Heart right ventricle (tissue), 16 donors: ENCODE data around the gene C2orf78. TPM values are rescaled to one million over a fixed set of nuclear protein-coding genes. Genes with fewer than 3 reads are reported as not detected.

Source experiments
- ATAC-seq, 8 donors: fragments of 200-7000 bp; cut with Tn5 transposase; one replicate each; pipeline ENCODE4 v1.9.1; 2020; ENCODE audit warnings: mild to moderate bottlenecking in 8 of 8, moderate library complexity in 8 of 8, moderate number of reproducible peaks in 1 of 8
- DNase-seq, 2 donors: peaks; one replicate each; pipeline ENCODE4 v3.0.0-alpha.2; 2020
- H3K27ac ChIP-seq, 10 donors: fragments of 200-600 bp; sonication (generic) in 2 of 10; one replicate each; pipeline versions ENCODE4 v1.5.0 to v1.8.0; 2020 to 2022; ENCODE audit warnings: mild to moderate bottlenecking in 3 of 10
- H3K27me3 ChIP-seq, 7 donors: fragments of 200-600 bp; one replicate each; pipeline ENCODE4 v1.8.0; 2021 to 2022; ENCODE audit warnings: mild to moderate bottlenecking in 2 of 7
- H3K36me3 ChIP-seq, 9 donors: fragments of 200-600 bp; sonication (generic) in 1 of 9; one replicate each; pipeline versions ENCODE4 v1.5.0 to v1.8.0; 2020 to 2022; ENCODE audit warnings: mild to moderate bottlenecking in 2 of 9
- H3K4me1 ChIP-seq, 9 donors: fragments of 200-600 bp; sonication (generic) in 1 of 9; one replicate each; pipeline versions ENCODE4 v1.5.0 to v1.8.0; 2020 to 2022; ENCODE audit warnings: mild to moderate bottlenecking in 4 of 9
- H3K4me3 ChIP-seq, 10 donors: fragments of 200-600 bp; sonication (generic) in 2 of 10; one replicate each; pipeline versions ENCODE4 v1.5.0 to v1.8.0; 2020 to 2022; ENCODE audit warnings: mild to moderate bottlenecking in 7 of 10, moderate library complexity in 2 of 10
- H3K9me3 ChIP-seq, 11 donors: fragments of 200-600 bp in 10 of 11; sonication (generic) in 2 of 11; one replicate each; pipeline versions ENCODE4 v1.5.0 to v1.8.0; 2013 to 2022; ENCODE audit warnings: mild to moderate bottlenecking in 2 of 11, control low read depth in 1 of 11, moderate library complexity in 1 of 11
- CTCF ChIP-seq, 9 donors: fragments of 200-600 bp; sonication (generic) in 2 of 9; IDR thresholded peaks; one replicate each; pipeline versions ENCODE4 v1.5.0 to v1.8.0; 2021 to 2022; ENCODE audit warnings: antibody characterized with exemption in 9 of 9, mild to moderate bottlenecking in 5 of 9, moderate library complexity in 1 of 9
- WGBS, 2 donors: extraction: QIAGEN DNeasy Blood & Tissue Kit; methylation state at CpG; one replicate each; pipeline ENCODE4 v1.1.7; 2013; ENCODE audit warnings: inconsistent platforms in 1 of 2; 5-methylcytosine and 5-hydroxymethylcytosine counted together
- intact Hi-C, 10 donors: fragments of 100-400 bp; cut with DNase I; formaldehyde crosslinking; loops; one replicate each; pipeline versions ENCODE4 v1.11.1 to v1.14.2; 2022
- polyA plus RNA-seq, 2 donors: library from polyadenylated mRNA; stranded (reverse); fragments of 200-250 nt; gene quantifications; one replicate each; pipeline ENCODE4 v1.2.3, GENCODE V29; 2013
- total RNA-seq, 10 donors: library from RNA; stranded (reverse); fragmentation: NEBNext Ultra II Directional in 3 of 10; extraction: Animal tissue kit (Norgen Biotek cat#: 25700) in 3 of 10; gene quantifications; one replicate each; pipeline versions ENCODE4 v1.2.1 to v1.2.4, GENCODE V29; 2021 to 2023
- donor health status: Arrhythmogenic right ventricular cardiomyopathy.
- donor health status: ischemic (EF 13 %, LVEDD 7.1; RV severe dilation, severe dysfunction).
- donor health status: healthy with polysubstance abuse.
- donor health status: DM: no; HTN: yes; CAD: no.
- donor health status: DM: no; HTN: no; CAD: no.
- donor health status: ischemic (EF 25% LVEDD 6.9; RV normal size, moderate dysfunction).
- donor health status: ischemic (EF 25% LVEDD 5.7; RV mildly dilated, moderate dysfunction).
- donor health status: healthy.
- donor health status: DM: yes; HTN: yes; CAD: no.
- donor health status: Ischemic cardiomyopathy.
- donor health status: ischemic (EF 35%, LVEDD 5.7; RV mildly dilated, moderate dysfunction).
- donor health status: nonischemic (EF 11% LVEDD 7.7; RV severe dilation, severe dysfunction).
- donor health status: DM: yes; HTN: yes; CAD: no.
- donor health status: PGD.
- donor health status: ischemic (EF 29% LVEDD 5.4; RV normal size, mild dysfunction).
- donor health status: nonischemic (EF 23%, LVEDD 6.1; RV moderate dilation, normal function).

Gene C2orf78
- total and polyA plus RNA-seq, 12 donors: not detected

- TF ChIP-seq CTCF (IDR thresholded peaks at IDR 0.05): no peak
- peak overlapping the region in 7 of 10 donors; percentile 4 to 71 (median 52) for H3K27ac ChIP-seq
- H3K4me1 ChIP-seq: peaks cover 9 to 26% (median 21%) of the 10 kb centered on the region in 9 donors
- DNase-seq: peak in 1 of 2 donors; percentile 81
- ATAC-seq: peak; percentile 81 to 94 (median 90)
- peaks cover 0 to 93% (median 38%) of the 10 kb centered on the region in 9 donors for H3K36me3 ChIP-seq
- no peak overlapping the region for H3K4me3 ChIP-seq
- no peaks in the 10 kb centered on the region for H3K27me3 ChIP-seq
- H3K9me3 ChIP-seq: peaks cover 0 to 3% (median 0%) of the 10 kb centered on the region in 11 donors
- WGBS, 2 donors: 4 to 6% methylated on average over 3 of the region's 3 CpGs
- intact Hi-C loops: no loop called here
Observed at GRCh38 chr2:73759285-73759764, 24.7 kb upstream of the C2orf78 start.

- TF ChIP-seq CTCF (IDR thresholded peaks at IDR 0.05): no peak
- ATAC-seq: peak in 1 of 8 donors; percentile 4
- intact Hi-C loops: no loop called here
- Histone ChIP-seq H3K9me3 (no peaks in the 10 kb centered on the region), H3K27me3 (no peaks in the 10 kb centered on the region), H3K4me1 (peaks cover 9 to 26% (median 21%) of the 10 kb centered on the region in 9 donors), H3K27ac (peak overlapping the region in 4 of 10 donors; percentile 45 to 71 (median 52)), H3K36me3 (peaks cover 0 to 93% (median 39%) of the 10 kb centered on the region in 9 donors), H3K4me3 (no peak overlapping the region)
- DNase-seq: no peak
- 82 to 84% methylated on average over 2 of the region's 2 CpGs for WGBS, 2 donors
Observed at GRCh38 chr2:73759904-73760303, 24.1 kb upstream of the C2orf78 start.

- Histone ChIP-seq H3K9me3 (no peaks in the 10 kb centered on the region), H3K4me3 (no peak overlapping the region), H3K36me3 (peaks cover 0 to 98% (median 58%) of the 10 kb centered on the region in 9 donors), H3K27me3 (no peaks in the 10 kb centered on the region), H3K27ac (no peak overlapping the region), H3K4me1 (peaks cover 9 to 26% (median 21%) of the 10 kb centered on the region in 9 donors)
- ATAC-seq: no peak
- intact Hi-C loops: no loop called here
- DNase-seq: no peak
- 47 to 61% methylated on average over 1 of the region's 1 CpG for whole genome bisulfite sequencing, 2 donors
- TF ChIP-seq CTCF (IDR thresholded peaks at IDR 0.05): no peak
Observed at GRCh38 chr2:73762571-73762970, 21.4 kb upstream of the C2orf78 start.

GRCh38 chr2:73764945-73765344, 19.0 kb upstream of the C2orf78 start:
- H3K36me3 ChIP-seq: peaks cover 0 to 100% (median 76%) of the 10 kb centered on the region in 9 donors
- no peak overlapping the region for H3K4me3 ChIP-seq
- H3K27ac ChIP-seq: no peak overlapping the region
- DNase-seq: no peak
- H3K9me3 ChIP-seq: no peaks in the 10 kb centered on the region
- no peak for TF ChIP-seq CTCF (IDR thresholded peaks at IDR 0.05)
- no peaks in the 10 kb centered on the region for H3K27me3 ChIP-seq
- intact Hi-C loops: no loop called here
- H3K4me1 ChIP-seq: peaks cover 4 to 10% (median 9%) of the 10 kb centered on the region in 9 donors
- ATAC-seq: no peak
- 100% methylated on average over 1 of the region's 1 CpG for WGBS, 2 donors
